ENCODE results near the gene KDM8.

KDM8 gene

DNA sequence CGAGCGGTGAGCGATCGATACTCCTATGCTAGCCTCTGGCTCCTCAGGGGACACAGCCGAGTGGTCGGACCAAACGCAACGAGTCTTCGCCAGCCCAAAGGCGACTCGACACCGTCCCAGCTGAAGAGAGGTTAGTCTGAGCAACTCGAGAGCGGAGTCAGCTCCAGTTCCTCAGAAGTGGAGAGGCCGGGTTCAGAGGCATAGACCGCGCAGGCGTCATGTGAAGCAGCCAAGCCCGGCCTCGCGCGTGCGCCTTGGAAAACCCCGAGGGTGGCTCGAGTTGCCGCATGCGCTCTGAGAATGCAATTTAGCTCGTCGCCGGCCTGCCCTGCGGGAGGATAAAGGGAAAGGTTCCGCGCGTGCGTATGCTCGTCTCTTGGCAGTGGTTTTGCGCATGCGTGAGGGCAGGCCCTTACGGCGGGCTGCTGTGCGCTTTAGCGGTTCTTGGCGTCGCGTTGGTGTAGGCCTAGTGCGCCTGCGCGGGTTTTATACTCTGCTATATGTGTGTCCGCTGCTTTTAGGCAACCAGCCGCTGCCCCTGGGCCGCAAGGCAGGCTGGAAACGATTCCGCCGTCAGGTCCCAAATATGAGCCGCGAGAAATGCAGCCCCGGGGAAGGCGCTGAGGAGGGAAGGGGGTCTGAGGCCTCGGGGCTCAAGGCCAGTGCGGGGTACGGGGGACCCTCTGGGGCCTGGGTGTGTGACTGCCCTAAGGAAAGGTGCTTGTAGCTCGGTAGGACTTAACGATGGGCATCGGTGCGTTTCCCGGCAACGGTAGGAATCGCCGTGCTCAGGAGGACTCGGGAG lies at the start of gene KDM8:
Gene KDM8, plus strand, starts transcription at position 20 of the 805 bp plus-strand sequence. CDS start 6,598 bp downstream, outside the sequence.
- in situ Hi-C loops (cut with MboI; ENCODE audit: low sequenced_read_pairs), result no loop called here
- peak; percentile 97 to 99 for DNase-seq (ENCODE audit: low spot score in 2 of 2)
- Histone ChIP-seq H3K4me3 (peak within 1 kb of the TSS; percentile 53), H3K9me3 (no peaks in the 10 kb centered on the region), H3K36me3 (replicated peaks) (no peaks in the 10 kb centered on the region), H3K4me1 (peaks cover 9% of the 10 kb centered on the region), H3K27me3 (ENCODE audit: low read depth) (no peaks in the 10 kb centered on the region)

DNA sequence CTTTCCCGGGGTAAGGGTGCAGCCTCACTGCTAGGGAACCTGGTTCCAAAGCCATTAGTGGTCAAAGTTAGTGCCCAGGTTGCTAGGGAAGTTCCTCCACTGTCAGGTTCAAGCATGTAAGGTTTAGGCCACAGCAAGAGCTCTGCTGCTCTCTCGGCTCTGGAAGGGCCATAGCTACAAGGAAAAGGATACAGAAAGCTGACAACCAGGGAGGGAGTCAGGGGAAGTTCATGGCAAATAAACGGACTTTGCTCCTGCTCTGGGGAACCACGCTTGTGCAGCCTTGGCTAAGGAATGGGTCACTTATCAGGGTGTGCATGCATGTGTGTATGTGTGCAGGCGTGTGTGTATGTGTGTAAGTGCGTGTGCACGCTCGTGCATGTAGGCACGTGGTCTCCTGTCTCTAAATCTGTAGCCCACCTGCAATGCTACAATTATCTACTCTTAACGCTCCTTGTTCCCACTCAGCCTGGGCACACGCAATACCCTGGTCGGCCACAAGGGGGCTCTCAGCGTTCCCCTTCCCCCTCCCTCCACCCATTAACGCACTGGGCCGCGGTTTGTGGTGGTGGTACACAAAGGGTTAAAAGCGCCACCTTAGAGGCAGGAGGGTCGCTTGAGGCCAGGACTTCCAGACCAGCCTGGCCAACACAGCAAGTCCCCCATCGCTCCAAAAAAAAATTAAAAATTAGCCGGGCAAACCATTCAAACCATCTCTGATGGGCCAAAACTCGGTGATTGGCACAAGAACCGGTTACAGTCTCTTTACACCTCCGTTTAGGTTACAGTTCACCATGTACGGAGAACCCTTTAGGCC lies 48.4 kb upstream of the KDM8 start:
- Histone ChIP-seq H3K9me3 (no peaks in the 10 kb centered on the region), H3K36me3 (replicated peaks) (no peaks in the 10 kb centered on the region), H3K4me1 (peaks cover 4% of the 10 kb centered on the region), H3K4me3 (no peak overlapping the region), H3K27me3 (ENCODE audit: low read depth) (no peaks in the 10 kb centered on the region)
- in situ Hi-C loops (cut with MboI; ENCODE audit: low sequenced_read_pairs), result no loop called here
- DNase-seq (ENCODE audit: low spot score in 2 of 2), result peak in 1 of 2 experiments; percentile 77

- Histone ChIP-seq H3K9me3 (no peaks in the 10 kb centered on the region), H3K4me3 (no peak overlapping the region), H3K4me1 (no peaks in the 10 kb centered on the region), H3K27me3 (ENCODE audit: low read depth) (no peaks in the 10 kb centered on the region), H3K36me3 (replicated peaks) (no peaks in the 10 kb centered on the region)
- DNase-seq (ENCODE audit: low spot score in 2 of 2), result no peak
- in situ Hi-C loops (cut with MboI; ENCODE audit: low sequenced_read_pairs), result no loop called here
These were observed 46.7 kb upstream of the KDM8 start for GRCh38 chr16:27156579-27156978.

- Histone ChIP-seq H3K4me1 (no peaks in the 10 kb centered on the region), H3K9me3 (no peaks in the 10 kb centered on the region), H3K27me3 (ENCODE audit: low read depth) (no peaks in the 10 kb centered on the region), H3K36me3 (replicated peaks) (no peaks in the 10 kb centered on the region), H3K4me3 (no peak overlapping the region)
- in situ Hi-C loops (cut with MboI; ENCODE audit: low sequenced_read_pairs), result no loop called here
- DNase-seq (ENCODE audit: low spot score in 2 of 2), result no peak
These were observed 41.9 kb upstream of the KDM8 start for GRCh38 chr16:27161398-27161797.

DNA sequence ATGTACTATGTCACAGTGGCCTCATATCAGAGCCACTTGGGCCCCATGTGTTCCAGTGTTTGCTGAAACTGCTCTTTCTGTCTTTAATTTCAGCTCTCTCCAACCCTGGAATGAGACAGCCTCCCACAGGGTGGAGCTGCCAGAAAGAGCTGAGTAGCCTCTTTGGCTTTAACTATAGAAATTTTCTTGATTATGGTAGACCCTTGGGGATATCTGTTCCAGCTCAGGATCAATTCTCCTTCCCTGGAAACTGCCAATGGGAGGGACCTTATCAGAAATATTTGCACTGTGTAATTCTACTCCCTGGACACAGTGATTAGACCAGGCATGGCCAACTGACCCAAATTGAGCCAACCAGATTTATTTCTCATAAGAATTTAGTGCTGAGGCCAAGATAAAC lies 39.0 kb upstream of the KDM8 start:
- no peaks in the 10 kb centered on the region for H3K27me3 ChIP-seq (ENCODE audit: low read depth)
- H3K9me3 ChIP-seq, result no peaks in the 10 kb centered on the region
- H3K36me3 ChIP-seq (replicated peaks), result no peaks in the 10 kb centered on the region
- in situ Hi-C loops (cut with MboI; ENCODE audit: low sequenced_read_pairs), result no loop called here
- no peaks in the 10 kb centered on the region for H3K4me1 ChIP-seq
- no peak for DNase-seq (ENCODE audit: low spot score in 2 of 2)
- no peak overlapping the region for H3K4me3 ChIP-seq

GRCh38 chr16:27165576-27165975 lies 37.8 kb upstream of the KDM8 start:
- Histone ChIP-seq H3K27me3 (ENCODE audit: low read depth) (no peaks in the 10 kb centered on the region), H3K36me3 (replicated peaks) (no peaks in the 10 kb centered on the region), H3K4me1 (no peaks in the 10 kb centered on the region), H3K4me3 (no peak overlapping the region), H3K9me3 (no peaks in the 10 kb centered on the region)
- no peak for DNase-seq (ENCODE audit: low spot score in 2 of 2)
- in situ Hi-C loops (cut with MboI; ENCODE audit: low sequenced_read_pairs), result no loop called here

- H3K4me1 ChIP-seq, result no peaks in the 10 kb centered on the region
- no peaks in the 10 kb centered on the region for H3K36me3 ChIP-seq (replicated peaks)
- DNase-seq (ENCODE audit: low spot score in 2 of 2), result no peak
- H3K9me3 ChIP-seq, result no peaks in the 10 kb centered on the region
- H3K27me3 ChIP-seq (ENCODE audit: low read depth), result no peaks in the 10 kb centered on the region
- in situ Hi-C loops (cut with MboI; ENCODE audit: low sequenced_read_pairs), result no loop called here
- H3K4me3 ChIP-seq, result no peak overlapping the region
These were observed 34.5 kb upstream of the KDM8 start for GRCh38 chr16:27168790-27169189.

DNA sequence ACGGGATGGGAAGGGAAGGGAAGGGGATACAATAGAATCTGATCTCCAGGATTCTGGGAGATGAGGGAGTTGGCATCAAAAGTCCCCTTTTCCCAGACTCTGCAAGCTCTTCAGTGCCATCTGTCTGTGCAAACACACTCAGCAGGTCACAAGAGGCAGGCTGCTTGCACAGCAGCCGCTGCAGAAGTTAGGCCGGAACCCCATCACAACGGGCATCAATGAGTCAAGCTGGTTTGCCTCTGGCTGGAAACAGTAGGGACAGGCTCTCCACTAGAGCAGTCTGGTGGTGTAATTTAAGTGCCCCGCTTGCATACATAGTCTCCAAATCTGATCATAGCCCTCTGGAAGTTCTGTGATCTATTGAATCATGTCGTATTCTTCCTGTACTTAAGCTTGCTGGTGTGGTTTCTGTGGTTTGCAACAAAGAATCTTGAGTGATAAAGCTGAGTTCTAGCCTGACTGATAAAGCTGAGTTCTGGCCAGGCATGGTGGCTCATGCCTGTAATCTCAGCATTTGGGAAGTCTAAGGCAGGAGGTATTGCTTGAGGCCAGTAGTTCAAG lies 33.7 kb upstream of the KDM8 start:
- no peaks in the 10 kb centered on the region for H3K9me3 ChIP-seq
- no peaks in the 10 kb centered on the region for H3K27me3 ChIP-seq (ENCODE audit: low read depth)
- H3K36me3 ChIP-seq (replicated peaks), result no peaks in the 10 kb centered on the region
- peak in 1 of 2 experiments; percentile 15 for DNase-seq (ENCODE audit: low spot score in 2 of 2)
- in situ Hi-C loops (cut with MboI; ENCODE audit: low sequenced_read_pairs), result loop anchor here (10.0 kb wide), 1 partner anchor 205 kb away; no protein-coding TSS in a partner anchor
- H3K4me1 ChIP-seq, result no peaks in the 10 kb centered on the region
- H3K4me3 ChIP-seq, result no peak overlapping the region

DNA sequence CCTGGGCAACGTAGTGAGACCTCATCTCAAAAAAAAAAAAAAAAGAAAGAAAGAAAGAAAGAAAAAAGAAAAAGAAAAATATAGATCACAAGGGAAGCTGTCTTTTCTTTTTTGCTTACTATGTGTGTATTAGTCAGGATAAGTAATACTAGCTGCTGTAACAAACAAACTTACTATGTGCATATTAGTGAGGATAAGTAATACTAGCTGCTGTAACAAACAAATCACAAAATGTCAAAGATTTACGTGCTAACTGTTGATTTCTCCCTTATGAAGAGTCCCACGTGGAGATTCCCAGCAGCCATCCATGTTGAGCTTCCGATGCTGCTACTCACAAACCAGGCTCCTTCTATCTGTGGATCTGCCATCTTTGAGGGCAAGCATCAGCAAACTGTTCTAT lies 31.7 kb upstream of the KDM8 start:
- no peaks in the 10 kb centered on the region for H3K4me1 ChIP-seq
- H3K27me3 ChIP-seq (ENCODE audit: low read depth), result no peaks in the 10 kb centered on the region
- in situ Hi-C loops (cut with MboI; ENCODE audit: low sequenced_read_pairs), result loop anchor here (10.0 kb wide), 1 partner anchor 203 kb away; no protein-coding TSS in a partner anchor
- DNase-seq (ENCODE audit: low spot score in 2 of 2), result no peak
- H3K4me3 ChIP-seq, result no peak overlapping the region
- H3K9me3 ChIP-seq, result no peaks in the 10 kb centered on the region
- H3K36me3 ChIP-seq (replicated peaks), result no peaks in the 10 kb centered on the region

- H3K4me1 ChIP-seq, result no peaks in the 10 kb centered on the region
- no peak for DNase-seq (ENCODE audit: low spot score in 2 of 2)
- H3K27me3 ChIP-seq (ENCODE audit: low read depth), result no peaks in the 10 kb centered on the region
- H3K9me3 ChIP-seq, result no peaks in the 10 kb centered on the region
- no peaks in the 10 kb centered on the region for H3K36me3 ChIP-seq (replicated peaks)
- no peak overlapping the region for H3K4me3 ChIP-seq
- in situ Hi-C loops (cut with MboI; ENCODE audit: low sequenced_read_pairs), result loop anchor here (10.0 kb wide), 1 partner anchor 201 kb away; no protein-coding TSS in a partner anchor
These were observed 29.3 kb upstream of the KDM8 start for GRCh38 chr16:27174007-27174406.

DNA sequence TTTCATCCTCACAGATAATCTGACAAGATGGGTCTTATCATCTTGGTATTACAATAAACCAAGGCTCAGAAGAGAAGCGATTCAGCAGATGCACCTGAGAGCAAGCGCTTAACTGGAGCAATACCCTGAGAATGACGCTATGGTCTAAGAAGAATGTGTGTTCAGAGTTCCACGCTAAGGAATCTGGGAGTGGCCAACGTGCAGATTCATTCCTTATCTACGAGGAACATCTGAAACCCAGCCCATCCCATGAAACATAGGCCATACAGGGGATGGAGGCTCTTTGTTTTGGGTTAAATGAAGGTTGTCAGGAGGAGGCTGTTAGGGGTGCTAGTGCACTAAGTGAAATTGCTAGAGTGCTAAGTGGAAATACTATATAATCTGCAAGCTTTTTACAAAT lies 28.5 kb upstream of the KDM8 start:
- no peaks in the 10 kb centered on the region for H3K9me3 ChIP-seq
- no peaks in the 10 kb centered on the region for H3K27me3 ChIP-seq (ENCODE audit: low read depth)
- no peaks in the 10 kb centered on the region for H3K4me1 ChIP-seq

DNA sequence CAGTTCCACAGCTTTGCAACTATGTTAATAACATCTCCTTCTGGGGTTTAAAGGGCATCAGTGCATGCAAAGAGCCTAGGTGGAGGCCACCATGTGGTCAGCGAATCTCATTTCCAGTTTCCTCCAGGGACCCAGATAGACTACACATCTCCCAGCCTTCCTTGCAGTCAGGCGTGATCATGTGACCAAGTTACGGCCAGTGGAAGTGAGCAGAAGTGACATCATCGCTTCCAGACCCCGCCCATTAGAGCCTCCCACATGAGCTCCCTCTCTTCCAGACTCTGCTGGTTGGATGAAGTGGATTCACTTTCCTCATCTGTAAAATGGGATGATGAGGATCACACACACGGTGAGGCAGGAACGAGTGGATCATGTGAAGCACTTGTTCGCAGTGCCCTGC lies 27.4 kb upstream of the KDM8 start:
- no peaks in the 10 kb centered on the region for H3K36me3 ChIP-seq (replicated peaks)
- H3K4me1 ChIP-seq, result no peaks in the 10 kb centered on the region
- H3K9me3 ChIP-seq, result no peaks in the 10 kb centered on the region
- peak in 1 of 2 experiments; percentile 15 for DNase-seq (ENCODE audit: low spot score in 2 of 2)
- no peak overlapping the region for H3K4me3 ChIP-seq
- no peaks in the 10 kb centered on the region for H3K27me3 ChIP-seq (ENCODE audit: low read depth)
- in situ Hi-C loops (cut with MboI; ENCODE audit: low sequenced_read_pairs), result loop anchor here (10.0 kb wide), 1 partner anchor 199 kb away; no protein-coding TSS in a partner anchor

More for the DNA sequence above, 28.5 kb upstream of the KDM8 start:
- in situ Hi-C loops (cut with MboI; ENCODE audit: low sequenced_read_pairs), result loop anchor here (10.0 kb wide), 1 partner anchor 200 kb away; no protein-coding TSS in a partner anchor
- Histone ChIP-seq H3K36me3 (replicated peaks) (no peaks in the 10 kb centered on the region), H3K4me3 (no peak overlapping the region)
- no peak for DNase-seq (ENCODE audit: low spot score in 2 of 2)

DNA sequence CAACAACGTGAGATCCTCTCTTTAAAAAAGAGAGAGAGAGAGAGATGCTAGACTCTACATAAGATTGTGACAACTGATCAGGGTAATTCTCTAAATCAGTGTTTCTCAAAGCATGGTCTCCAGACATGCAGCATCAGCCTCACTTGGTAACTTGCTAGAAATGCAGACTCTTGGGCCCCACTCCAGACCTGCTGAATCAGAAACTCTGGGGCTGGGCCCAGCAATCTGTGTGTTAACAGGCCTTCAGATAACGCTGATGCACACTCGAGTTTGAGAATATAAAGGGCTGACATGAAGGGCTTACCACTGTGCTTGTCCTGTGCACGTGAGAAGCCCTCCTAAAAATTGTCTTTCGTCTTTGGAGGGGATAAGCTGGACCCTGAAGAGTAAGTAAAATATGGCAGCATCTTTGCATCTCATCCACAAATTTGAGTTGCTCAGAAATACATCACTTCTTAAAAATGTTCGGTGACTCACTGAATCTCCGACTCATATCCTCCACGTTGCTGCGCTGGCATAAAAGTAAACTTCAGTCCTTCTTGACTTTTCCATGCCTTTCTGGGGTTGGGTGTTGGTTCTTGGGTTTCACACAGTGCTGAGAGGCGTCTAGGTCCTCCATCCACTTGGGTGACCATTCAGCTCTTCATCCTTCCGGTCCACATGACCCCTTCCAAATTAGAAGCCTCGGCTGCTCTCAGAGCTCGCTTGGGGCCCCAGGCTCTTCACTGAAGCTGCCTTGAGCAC lies 26.1 kb upstream of the KDM8 start:
- in situ Hi-C loops (cut with MboI; ENCODE audit: low sequenced_read_pairs), result loop anchor here (10.0 kb wide), 1 partner anchor 198 kb away; no protein-coding TSS in a partner anchor

More for the DNA sequence above, 26.1 kb upstream of the KDM8 start:
- Histone ChIP-seq H3K9me3 (no peaks in the 10 kb centered on the region), H3K36me3 (replicated peaks) (no peaks in the 10 kb centered on the region), H3K4me3 (no peak overlapping the region), H3K4me1 (no peaks in the 10 kb centered on the region), H3K27me3 (ENCODE audit: low read depth) (no peaks in the 10 kb centered on the region)
- DNase-seq (ENCODE audit: low spot score in 2 of 2), result no peak
